ENCODE data around the gene OR51V1.
"Not testable (repeated sequence)": the region's sequence is repeated elsewhere in the genome, so short reads cannot be mapped to it uniquely, and the experiment has no call there.

The OR51V1 gene

DNA sequence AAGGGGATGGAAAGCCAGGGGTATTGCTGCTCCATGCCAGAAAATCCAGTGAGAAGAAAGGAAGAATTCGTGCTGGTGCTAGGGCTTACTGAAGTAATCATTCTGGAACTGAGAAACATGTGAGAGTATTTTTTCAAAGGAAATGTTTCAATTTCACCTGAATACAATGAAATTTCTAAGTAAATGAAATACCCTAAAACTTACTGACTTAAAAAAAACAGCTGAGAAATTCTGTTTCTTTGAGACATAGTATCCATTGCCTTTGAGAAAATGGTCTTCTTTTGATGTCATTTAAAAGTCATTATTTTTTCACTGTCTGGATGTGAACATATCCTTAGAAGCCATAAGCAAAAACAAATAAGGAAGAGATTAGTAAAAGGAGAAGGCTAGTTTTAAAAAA is at the start of gene OR51V1:
TSS of gene OR51V1 (minus strand) at position 101 of the 400 bp plus-strand sequence. CDS start at position 101, 0 bp downstream.
- H3K9me3 ChIP-seq (ENCODE audit: insufficient read depth, low read depth, low read length): no peaks in the 10 kb centered on the region
- H3K9ac ChIP-seq (ENCODE audit: low read depth, low read length): no peak within 1 kb of the TSS
- H3K27me3 ChIP-seq (ENCODE audit: insufficient read depth, low read length): no peaks in the 10 kb centered on the region
- no peak within 1 kb of the TSS for H3K27ac ChIP-seq (ENCODE audit: low read length)
- H3K4me3 ChIP-seq (ENCODE audit: low read length): no peak within 1 kb of the TSS
- no peaks in the 10 kb centered on the region for H3K36me3 ChIP-seq (ENCODE audit: insufficient read depth, low read depth, low read length)
- no peaks in the 10 kb centered on the region for H3K4me1 ChIP-seq (ENCODE audit: insufficient read depth, low read length)

- not testable (repeated sequence) for H3K36me3 ChIP-seq (ENCODE audit: insufficient read depth, low read depth, low read length); H3K4me1 ChIP-seq (ENCODE audit: insufficient read depth, low read length); H3K27me3 ChIP-seq (ENCODE audit: insufficient read depth, low read length); H3K27ac ChIP-seq (ENCODE audit: low read length); H3K9ac ChIP-seq (ENCODE audit: low read depth, low read length); H3K4me3 ChIP-seq (ENCODE audit: low read length); H3K9me3 ChIP-seq (ENCODE audit: insufficient read depth, low read depth, low read length)
Observed at GRCh38 chr11:5249807-5250396, 49.4 kb upstream of the OR51V1 start, which contains the start of gene HBG1. Gene HBG1, minus strand, starts transcription at chr11:5249857. Its CDS starts 53 bp downstream, at chr11:5249804.

GRCh38 chr11:5248498-5248897 is 48.0 kb upstream of the OR51V1 start:
- H3K27me3 ChIP-seq (ENCODE audit: insufficient read depth, low read length); H3K9me3 ChIP-seq (ENCODE audit: insufficient read depth, low read depth, low read length); H3K36me3 ChIP-seq (ENCODE audit: insufficient read depth, low read depth, low read length); H3K4me3 ChIP-seq (ENCODE audit: low read length); H3K9ac ChIP-seq (ENCODE audit: low read depth, low read length); H3K27ac ChIP-seq (ENCODE audit: low read length); H3K4me1 ChIP-seq (ENCODE audit: insufficient read depth, low read length): not testable (repeated sequence)

GRCh38 chr11:5247472-5248192 is 47.1 kb upstream of the OR51V1 start:
- no peak overlapping the region for H3K9ac ChIP-seq (ENCODE audit: low read depth, low read length)
- H3K9me3 ChIP-seq (ENCODE audit: insufficient read depth, low read depth, low read length): no peaks in the 10 kb centered on the region
- no peaks in the 10 kb centered on the region for H3K4me1 ChIP-seq (ENCODE audit: insufficient read depth, low read length)
- no peak overlapping the region for H3K4me3 ChIP-seq (ENCODE audit: low read length)
- no peak overlapping the region for H3K27ac ChIP-seq (ENCODE audit: low read length)
- H3K27me3 ChIP-seq (ENCODE audit: insufficient read depth, low read length): no peaks in the 10 kb centered on the region
- no peaks in the 10 kb centered on the region for H3K36me3 ChIP-seq (ENCODE audit: insufficient read depth, low read depth, low read length)

DNA sequence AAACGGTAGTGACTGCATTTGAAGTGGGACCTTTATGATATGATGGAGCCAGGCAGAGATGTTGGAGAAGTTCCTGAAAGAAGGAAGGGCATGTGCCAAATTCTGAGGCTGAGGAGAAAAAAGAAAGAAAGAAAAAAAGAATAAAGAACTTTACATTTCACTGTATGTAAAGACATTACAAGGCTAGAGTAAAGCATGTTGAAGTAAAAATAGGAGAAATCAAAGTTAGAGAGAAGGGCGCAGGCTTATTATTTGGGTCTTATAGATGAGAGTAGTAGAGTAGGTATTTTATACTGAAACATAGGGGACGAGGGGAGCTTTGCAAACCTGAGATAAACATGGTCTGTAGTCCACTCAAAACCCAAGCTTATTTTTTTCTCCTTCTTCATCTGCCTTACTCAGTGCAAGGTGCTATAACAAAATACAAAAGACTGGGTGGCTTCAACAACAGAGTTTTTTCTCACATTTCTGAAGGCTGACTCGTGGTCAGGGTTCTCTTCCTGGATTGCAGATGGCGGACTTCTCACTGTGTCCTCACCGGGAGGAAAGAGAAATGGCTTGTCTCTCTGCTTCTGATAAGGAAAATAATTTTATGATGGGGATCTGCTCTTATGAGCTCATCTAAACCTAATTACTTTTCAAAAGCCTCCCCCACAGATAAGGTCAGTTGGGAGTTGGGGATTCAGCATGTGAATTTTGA is 46.4 kb upstream of the OR51V1 start:
- Histone ChIP-seq H3K4me3 (ENCODE audit: low read length) (no peak overlapping the region), H3K9ac (ENCODE audit: low read depth, low read length) (no peak overlapping the region), H3K27ac (ENCODE audit: low read length) (no peak overlapping the region), H3K36me3 (ENCODE audit: insufficient read depth, low read depth, low read length) (no peaks in the 10 kb centered on the region), H3K4me1 (ENCODE audit: insufficient read depth, low read length) (no peaks in the 10 kb centered on the region), H3K9me3 (ENCODE audit: insufficient read depth, low read depth, low read length) (no peaks in the 10 kb centered on the region), H3K27me3 (ENCODE audit: insufficient read depth, low read length) (no peaks in the 10 kb centered on the region)

GRCh38 chr11:5245155-5245554 is 44.7 kb upstream of the OR51V1 start:
- Histone ChIP-seq H3K9ac (ENCODE audit: low read depth, low read length) (no peak overlapping the region), H3K36me3 (ENCODE audit: insufficient read depth, low read depth, low read length) (no peaks in the 10 kb centered on the region), H3K27me3 (ENCODE audit: insufficient read depth, low read length) (no peaks in the 10 kb centered on the region), H3K4me1 (ENCODE audit: insufficient read depth, low read length) (no peaks in the 10 kb centered on the region), H3K9me3 (ENCODE audit: insufficient read depth, low read depth, low read length) (no peaks in the 10 kb centered on the region), H3K4me3 (ENCODE audit: low read length) (no peak overlapping the region), H3K27ac (ENCODE audit: low read length) (no peak overlapping the region)

DNA sequence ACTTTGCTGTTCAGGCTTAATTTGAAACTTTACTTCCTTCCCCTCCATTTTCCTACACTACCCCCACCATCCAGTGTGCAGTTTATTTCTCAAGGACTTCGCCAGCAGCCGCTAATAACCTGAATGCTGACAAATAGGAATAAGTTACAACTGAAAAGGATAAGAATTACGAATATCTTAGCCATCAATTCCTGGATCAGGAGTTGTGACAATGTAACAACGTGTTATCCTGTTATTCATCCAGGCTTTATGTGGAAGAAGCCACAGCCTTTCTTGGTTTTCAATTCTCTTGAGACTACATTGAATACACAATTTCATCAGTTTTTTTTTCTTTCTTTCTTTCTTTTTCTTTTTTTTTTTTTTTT is 43.3 kb upstream of the OR51V1 start:
- Histone ChIP-seq H3K9me3 (ENCODE audit: insufficient read depth, low read depth, low read length) (no peaks in the 10 kb centered on the region), H3K27me3 (ENCODE audit: insufficient read depth, low read length) (no peaks in the 10 kb centered on the region), H3K4me3 (ENCODE audit: low read length) (no peak overlapping the region), H3K36me3 (ENCODE audit: insufficient read depth, low read depth, low read length) (no peaks in the 10 kb centered on the region), H3K4me1 (ENCODE audit: insufficient read depth, low read length) (no peaks in the 10 kb centered on the region), H3K27ac (ENCODE audit: low read length) (no peak overlapping the region), H3K9ac (ENCODE audit: low read depth, low read length) (no peak overlapping the region)

- Histone ChIP-seq H3K27ac (ENCODE audit: low read length) (no peak overlapping the region), H3K4me1 (ENCODE audit: insufficient read depth, low read length) (no peaks in the 10 kb centered on the region), H3K9me3 (ENCODE audit: insufficient read depth, low read depth, low read length) (no peaks in the 10 kb centered on the region), H3K36me3 (ENCODE audit: insufficient read depth, low read depth, low read length) (no peaks in the 10 kb centered on the region), H3K27me3 (ENCODE audit: insufficient read depth, low read length) (no peaks in the 10 kb centered on the region), H3K4me3 (ENCODE audit: low read length) (no peak overlapping the region), H3K9ac (ENCODE audit: low read depth, low read length) (no peak overlapping the region)
Observed at GRCh38 chr11:5242933-5243815, 42.7 kb upstream of the OR51V1 start.

DNA sequence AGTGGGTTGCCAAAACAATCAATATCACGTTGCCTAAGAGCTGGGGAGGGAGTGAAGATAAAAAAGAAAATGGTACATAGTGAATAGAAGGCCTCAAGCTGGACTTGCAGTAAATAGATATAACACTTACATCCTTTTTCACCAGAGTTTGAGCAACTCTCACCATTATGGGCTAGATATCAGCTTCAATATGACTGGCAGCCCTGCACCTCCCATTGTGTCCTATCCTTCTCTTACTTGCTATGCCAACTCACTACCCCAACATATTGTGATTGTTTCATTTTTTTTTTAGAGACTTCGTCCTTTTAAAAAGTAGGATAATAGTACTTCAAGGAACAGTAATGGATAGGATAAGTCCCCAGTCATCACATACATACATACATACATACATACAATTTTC is 41.7 kb upstream of the OR51V1 start:
- Histone ChIP-seq H3K27ac (ENCODE audit: low read length) (no peak overlapping the region), H3K36me3 (ENCODE audit: insufficient read depth, low read depth, low read length) (no peaks in the 10 kb centered on the region), H3K9ac (ENCODE audit: low read depth, low read length) (no peak overlapping the region), H3K4me3 (ENCODE audit: low read length) (no peak overlapping the region), H3K4me1 (ENCODE audit: insufficient read depth, low read length) (no peaks in the 10 kb centered on the region), H3K27me3 (ENCODE audit: insufficient read depth, low read length) (no peaks in the 10 kb centered on the region), H3K9me3 (ENCODE audit: insufficient read depth, low read depth, low read length) (no peaks in the 10 kb centered on the region)

GRCh38 chr11:5241458-5241857 is 41.0 kb upstream of the OR51V1 start:
- H3K4me3 ChIP-seq (ENCODE audit: low read length): no peak overlapping the region
- no peaks in the 10 kb centered on the region for H3K4me1 ChIP-seq (ENCODE audit: insufficient read depth, low read length)
- no peaks in the 10 kb centered on the region for H3K9me3 ChIP-seq (ENCODE audit: insufficient read depth, low read depth, low read length)
- no peaks in the 10 kb centered on the region for H3K27me3 ChIP-seq (ENCODE audit: insufficient read depth, low read length)
- no peaks in the 10 kb centered on the region for H3K36me3 ChIP-seq (ENCODE audit: insufficient read depth, low read depth, low read length)
- H3K9ac ChIP-seq (ENCODE audit: low read depth, low read length): no peak overlapping the region
- no peak overlapping the region for H3K27ac ChIP-seq (ENCODE audit: low read length)

DNA sequence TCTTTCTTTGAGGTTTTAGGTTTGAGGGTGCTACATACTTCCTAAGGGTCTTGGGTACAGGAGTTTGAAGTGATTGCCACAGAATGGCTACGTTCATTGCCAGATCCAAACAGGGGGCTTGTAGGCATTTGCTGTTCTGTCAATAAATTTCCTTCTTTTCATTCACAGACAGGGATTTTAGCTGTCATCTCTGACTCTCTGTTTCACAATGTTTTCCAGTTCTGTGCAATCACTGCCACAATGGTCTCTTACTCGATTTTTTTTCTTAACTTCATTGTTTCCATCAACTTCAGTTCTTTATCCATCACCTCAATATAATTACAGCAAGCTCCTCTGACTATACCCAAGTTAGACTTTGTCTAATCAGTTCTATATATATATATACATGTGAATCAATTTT is 40.0 kb upstream of the OR51V1 start:
- no peaks in the 10 kb centered on the region for H3K9me3 ChIP-seq (ENCODE audit: insufficient read depth, low read depth, low read length)
- no peak overlapping the region for H3K27ac ChIP-seq (ENCODE audit: low read length)
- no peak overlapping the region for H3K4me3 ChIP-seq (ENCODE audit: low read length)
- no peak overlapping the region for H3K9ac ChIP-seq (ENCODE audit: low read depth, low read length)
- H3K36me3 ChIP-seq (ENCODE audit: insufficient read depth, low read depth, low read length): no peaks in the 10 kb centered on the region
- no peaks in the 10 kb centered on the region for H3K27me3 ChIP-seq (ENCODE audit: insufficient read depth, low read length)
- H3K4me1 ChIP-seq (ENCODE audit: insufficient read depth, low read length): no peaks in the 10 kb centered on the region
